GM12878 (cell line): ENCODE data around the gene HIP1. TPM values are rescaled to one million over a fixed set of nuclear protein-coding genes. Genes with fewer than 3 reads are reported as not detected.

Source experiments
- ATAC-seq: fragments of 200-7000 bp; cut with Tn5 transposase; 3 replicates; pipeline ENCODE4 v1.9.1; 2020; ENCODE audit warnings: mild to moderate bottlenecking, moderate library complexity
- BruUV-seq: library from RNA; stranded (reverse); fragments of 400-500 nt; replicated peaks from 2 replicates; lab custom pipeline; 2021; lab: Mats Ljungman, UMichigan
- CTCF ChIA-PET: fragments of 300-600 bp; sonication (Branson Sonifier 250); formaldehyde crosslinking; extraction: SDS; loops from one replicate; lab custom pipeline; 2021; ENCODE audit warnings: inconsistent platforms; lab: Yijun Ruan, JAX
- POLR2A ChIA-PET: fragments of 350-600 bp; formaldehyde crosslinking; extraction: SDS; loops from one replicate; lab custom pipeline; 2021; ENCODE audit warnings: inconsistent platforms; lab: Charles Lee
- RAD21 ChIA-PET: fragments of 300-600 bp; sonication (Branson Sonifier 250); formaldehyde crosslinking; loops from one replicate; lab custom pipeline; 2023; ENCODE audit warnings: antibody characterized with exemption; ENCODE audit not compliant: unreplicated experiment; lab: Charles Lee
- SMC1A ChIA-PET: fragments of 300-600 bp; sonication (Branson Sonifier 250); formaldehyde crosslinking; loops from one replicate; lab custom pipeline; 2023; ENCODE audit not compliant: unreplicated experiment, uncharacterized antibody; lab: Charles Lee
- DNase-seq: peaks from one replicate; pipeline ENCODE4 v3.0.0-alpha.2; 2011; ENCODE audit warnings: low read depth, low spot score
- FAIRE-seq: peaks from 3 replicates; lab custom pipeline; 2011; peaks lifted over from hg19 to GRCh38; lab: Jason Lieb, UNC
- H2AFZ ChIP-seq: 2 replicates; pipeline ENCODE4 v1.6.0; 2011; ENCODE audit warnings: low read depth, low read length, control low read depth; ENCODE audit not compliant: control insufficient read depth
- H3K27ac ChIP-seq: 2 replicates; pipeline ENCODE4 v1.5.1; 2011; ENCODE audit warnings: control low read depth; ENCODE audit not compliant: control insufficient read depth, insufficient read depth
- H3K27me3 ChIP-seq, 2 experiments: replicated peaks in 1 of 2; 2 replicates each; pipeline versions ENCODE4 v1.6.0 to v1.6.1; 2011; ENCODE audit warnings: low read length in 1 of 2; ENCODE audit not compliant: control insufficient read depth in 2 of 2, insufficient read depth in 2 of 2
- H3K36me3 ChIP-seq, 2 experiments: 2 replicates each; pipeline ENCODE4 v1.5.1; 2011; ENCODE audit warnings: low read length in 1 of 2; ENCODE audit not compliant: control insufficient read depth in 2 of 2, insufficient read depth in 2 of 2
- H3K4me1 ChIP-seq: 2 replicates; pipeline ENCODE4 v1.6.1; 2011; ENCODE audit warnings: mild to moderate bottlenecking, low read length, moderate library complexity, mixed read lengths; ENCODE audit not compliant: control insufficient read depth, insufficient read depth
- H3K4me2 ChIP-seq: 2 replicates; pipeline ENCODE4 v1.6.0; 2011; ENCODE audit warnings: control low read depth; ENCODE audit not compliant: control insufficient read depth, insufficient read depth
- H3K4me3 ChIP-seq: fragments of 200-600 bp; sonication (generic); 2 replicates; pipeline ENCODE4 v1.5.1; 2016
- H3K79me2 ChIP-seq: 2 replicates; pipeline ENCODE4 v1.6.0; 2011; ENCODE audit warnings: low read length; ENCODE audit not compliant: control insufficient read depth, insufficient read depth
- H3K9ac ChIP-seq: 2 replicates; pipeline ENCODE4 v1.8.0; 2011; ENCODE audit warnings: low read length, control low read depth, mixed read lengths; ENCODE audit not compliant: control insufficient read depth, insufficient read depth
- H3K9me3 ChIP-seq: replicated peaks from 3 replicates; pipeline ENCODE4 v1.5.1; 2011; ENCODE audit warnings: mild to moderate bottlenecking, low read length; ENCODE audit not compliant: control insufficient read depth, insufficient read depth
- H4K20me1 ChIP-seq: 2 replicates; pipeline ENCODE4 v1.6.0; 2011; ENCODE audit not compliant: control insufficient read depth, insufficient read depth
- ETV6 ChIP-seq, 2 experiments: fragments of 450-650 bp in 1 of 2; IDR thresholded peaks in 1 of 2; conservative IDR thresholded peaks in 1 of 2; 2 replicates each; pipeline ENCODE4 v1.6.1; 2014; ENCODE audit warnings: antibody characterized with exemption in 1 of 2, borderline replicate concordance in 1 of 2, low read depth in 1 of 2, mild to moderate bottlenecking in 1 of 2, moderate library complexity in 1 of 2
- EZH2 ChIP-seq: IDR thresholded peaks from 2 replicates; pipeline ENCODE4 v1.6.1; 2012; ENCODE audit warnings: low read depth, mild to moderate bottlenecking, control low read depth, inconsistent platforms, low read length, borderline replicate concordance; ENCODE audit not compliant: control insufficient read depth
- IKZF1 ChIP-seq: fragments of 450-650 bp; conservative IDR thresholded peaks from 2 replicates; pipeline ENCODE4 v1.6.1; 2017; ENCODE audit warnings: antibody characterized with exemption, mild to moderate bottlenecking
- IRF3 ChIP-seq: fragments of 450-650 bp; IDR thresholded peaks from 2 replicates; pipeline ENCODE4 v1.6.1; 2014; ENCODE audit warnings: mild to moderate bottlenecking
- JUNB ChIP-seq: IDR thresholded peaks from 2 replicates; pipeline ENCODE4 v1.6.1; 2016; ENCODE audit warnings: antibody characterized with exemption, mild to moderate bottlenecking
- KAT2A ChIP-seq: conservative IDR thresholded peaks from 2 replicates; pipeline ENCODE4 v1.6.1; 2011; ENCODE audit warnings: low read depth, low read length; ENCODE audit not compliant: control insufficient read depth
- KDM1A ChIP-seq: fragments of 200-600 bp; sonication (generic); IDR thresholded peaks from 2 replicates; pipeline ENCODE4 v1.6.1; 2016; ENCODE audit warnings: borderline replicate concordance
- LARP7 ChIP-seq: fragments of 450-650 bp; IDR thresholded peaks from 2 replicates; pipeline ENCODE4 v1.6.1; 2017; ENCODE audit warnings: mild to moderate bottlenecking
- SRF ChIP-seq, 2 experiments: IDR thresholded peaks; 2 replicates each; pipeline ENCODE4 v1.6.1; 2011; ENCODE audit warnings: low read depth in 2 of 2, low read length in 2 of 2, mild to moderate bottlenecking in 1 of 2, moderate library complexity in 1 of 2
- WGBS: methylation state at CpG from one replicate; pipeline ENCODE4 v1.1.6; 2016; ENCODE audit warnings: low lambda C conversion rate; ENCODE audit not compliant: insufficient replicate concordance, insufficient coverage; ENCODE audit errors: missing lambda C conversion rate; 5-methylcytosine and 5-hydroxymethylcytosine counted together
- in situ Hi-C: fragments of 300-500 bp; cut with MboI; formaldehyde crosslinking; loops from 9 replicates; pipeline ENCODE4 v1.14.3; 2018; ENCODE audit warnings: mixed read lengths
- intact Hi-C: fragments of 100-400 bp; cut with micrococcal nuclease; formaldehyde crosslinking; loops from one replicate; pipeline ENCODE4 v1.14.2; 2022; ENCODE audit not compliant: unreplicated experiment
- polyA plus RNA-seq, 11 experiments: library from polyadenylated mRNA; depleted of rRNA in 4 of 11; unstranded in 6 of 11; stranded (reverse) in 5 of 11; fragments of >200 nt; fragmentation: Nextera tagmentation in 4 of 11; fragmentation: Illumina TruSeq in 1 of 11; extraction: Ambion mirVana in 4 of 11; extraction: Trizol in 1 of 11; gene quantifications; 1 replicate in 1 of 11; 2 replicates in 10 of 11; pipeline versions ENCODE4 v1.2.1 to v1.2.3, GENCODE V29; 2011 to 2016; ENCODE audit warnings: inconsistent platforms in 2 of 11, missing spikeins in 2 of 11, low read depth in 1 of 11
- total RNA-seq, 4 experiments: library from RNA; depleted of rRNA in 3 of 4; stranded (reverse); fragments of >200 nt in 3 of 4; fragmentation: Illumina TruSeq in 1 of 4; extraction: Trizol in 1 of 4; gene quantifications; 2 replicates each; pipeline versions ENCODE4 v1.2.1 to v1.2.3, GENCODE V29; 2013 to 2021

Gene HIP1
- total and polyA plus RNA-seq, 10 of the 15 experiments (the other 5 are each of a cell fraction or from before 2014, with no cell fraction given), result 1.2 to 9.7 (median 3.2) TPM

- H3K4me3 ChIP-seq, result no peak overlapping the region
- H4K20me1 ChIP-seq, result no peaks in the 10 kb centered on the region
- no peaks in the 10 kb centered on the region for H3K36me3 ChIP-seq
- H3K27ac ChIP-seq, result no peak overlapping the region
- ATAC-seq (no peak), DNase-seq (no peak), FAIRE-seq (no peak)
- intact Hi-C loops, result loop anchor here (10.0 kb wide), 1 partner anchor 683 kb away; the partner anchor contains the start of gene RCC1L
- ChIA-PET POLR2A (no interaction called here), SMC1A (interaction anchor here (2.0 kb wide), 1 partner anchor 18 kb away, joined by 5 read pairs; no protein-coding TSS in a partner anchor), RAD21 (no interaction called here), CTCF (interaction anchor here (1.0 to 1.4 kb wide), 2 partner anchors 9 to 306 kb away, joined by 4 read pairs; no protein-coding TSS in a partner anchor)
- no peaks in the 10 kb centered on the region for H3K4me1 ChIP-seq
- in situ Hi-C loops, result loop anchor here (25.0 kb wide), 1 partner anchor 696 kb away; the partner anchor contains the start of gene RCC1L
- H3K27me3 ChIP-seq, result no peaks in the 10 kb centered on the region
- no peak overlapping the region for H3K9ac ChIP-seq
- WGBS, result 87% methylated on average over 7 of the region's 7 CpGs
- H3K9me3 ChIP-seq, result no peaks in the 10 kb centered on the region; the same call in 2 of the 3 replicates
- no peak overlapping the region for H2AFZ ChIP-seq
- no peak overlapping the region for H3K4me2 ChIP-seq
- H3K79me2 ChIP-seq, result no peaks in the 10 kb centered on the region
- TF ChIP-seq ETV6 (conservative IDR thresholded peaks at IDR 0.05 in 1 of 2, IDR thresholded peaks at IDR 0.05 in 1 of 2; ENCODE audit: borderline replicate concordance in 1 of 2, low read depth in 1 of 2) (no peak), IKZF1 (no peak), IRF3 (no peak), JUNB (no peak), KAT2A (no peak), EZH2 (no peak), LARP7 (no peak), KDM1A (no peak), SRF (IDR thresholded peaks at IDR 0.05; ENCODE audit: low read depth in 2 of 2, low read length in 2 of 2) (no peak)
- BruUV-seq, result no TSS peak
These were observed 19.1 kb upstream of the HIP1 start for GRCh38 chr7:75757860-75758259.
